Cardiac fibroblast (primary cell): ENCODE data around the gene GMPR.
"Not testable (repeated sequence)": the region's sequence is repeated elsewhere in the genome, so short reads cannot be mapped to it uniquely, and the experiment has no call there.

Source experiments
- DNase-seq, 2 donors: peaks; one replicate each; pipeline versions ENCODE4 v3.0.0 to v3.0.0-alpha.2; 2010; ENCODE audit warnings: low read depth in 2 of 2
- H3K4me3 ChIP-seq, 2 donors: replicated peaks in 1 of 2; 1 replicate in 1 of 2; 2 replicates in 1 of 2; pipeline ENCODE4 v1.5.1; 2011; ENCODE audit warnings: low read depth in 2 of 2, low read length in 2 of 2, mild to moderate bottlenecking in 2 of 2, moderate library complexity in 1 of 2
- CTCF ChIP-seq: IDR thresholded peaks from one replicate; pipeline ENCODE4 v1.5.1; 2011; ENCODE audit warnings: low read depth, mild to moderate bottlenecking, low read length, inconsistent platforms

Gene GMPR

DNA sequence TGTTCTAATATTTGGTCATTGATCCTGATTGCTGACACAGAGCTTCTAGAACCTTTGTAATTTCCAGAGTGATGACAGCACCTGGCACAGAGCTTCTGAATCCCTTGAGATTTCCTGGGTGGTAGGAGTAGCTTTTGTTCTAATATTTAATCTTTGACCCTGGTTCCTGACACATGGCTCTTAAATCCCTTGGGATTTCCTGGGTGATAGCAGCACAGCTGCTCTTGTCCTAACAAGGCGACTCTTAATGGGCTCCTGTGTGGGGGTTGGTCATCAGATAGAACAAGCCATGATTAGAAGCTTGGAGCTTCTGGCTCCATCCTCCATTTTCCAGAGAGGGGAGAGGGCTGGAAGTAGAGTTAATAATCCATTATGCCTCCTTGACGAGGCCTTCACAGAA, 18.4 kb downstream of the GMPR start:
- H3K4me3 ChIP-seq, result no peak overlapping the region
- DNase-seq, result no peak
- TF ChIP-seq CTCF, result no peak

DNA sequence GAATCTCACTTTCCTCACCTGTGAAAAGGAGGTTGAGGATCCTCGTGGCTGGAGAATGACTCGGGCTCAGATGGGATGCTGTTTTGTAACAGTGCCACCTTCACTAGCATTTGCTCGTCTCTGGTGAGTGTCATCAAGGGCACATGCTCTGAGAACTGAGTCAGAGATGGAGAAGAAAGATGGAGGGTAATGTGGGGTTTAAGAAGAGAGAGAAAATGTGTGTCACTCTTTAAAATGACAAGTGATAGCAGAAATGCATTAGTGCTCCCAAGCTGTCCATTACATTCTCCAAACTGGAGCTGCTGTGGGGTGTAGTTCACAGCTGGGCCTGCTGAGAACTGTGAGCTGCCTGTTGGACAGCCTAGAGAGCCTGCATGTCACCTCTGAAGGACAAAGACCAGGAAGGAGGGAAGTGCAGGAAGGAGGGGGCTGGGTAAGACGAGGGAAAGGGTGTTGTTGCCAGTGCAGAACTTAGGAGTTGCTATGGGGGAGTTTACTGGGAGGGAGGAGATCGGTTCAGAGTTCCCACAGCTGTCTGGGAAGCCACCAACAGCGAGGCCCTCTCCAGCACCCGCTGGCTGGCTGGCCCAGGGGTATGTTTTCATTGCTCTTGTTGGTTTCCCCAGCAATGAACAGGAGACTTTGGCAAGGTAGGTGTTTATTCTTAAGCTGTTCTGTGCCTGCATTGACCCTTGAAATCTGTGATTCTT, 19.8 kb downstream of the GMPR start:
- peak in 1 of 2 donors; percentile 26 for DNase-seq
- no peak overlapping the region for H3K4me3 ChIP-seq
- TF ChIP-seq CTCF, result no peak

- H3K4me3 ChIP-seq, result no peak overlapping the region
- DNase-seq, result no peak
- no peak for TF ChIP-seq CTCF
Observed at GRCh38 chr6:16258709-16259075, 20.3 kb downstream of the GMPR start.

DNA sequence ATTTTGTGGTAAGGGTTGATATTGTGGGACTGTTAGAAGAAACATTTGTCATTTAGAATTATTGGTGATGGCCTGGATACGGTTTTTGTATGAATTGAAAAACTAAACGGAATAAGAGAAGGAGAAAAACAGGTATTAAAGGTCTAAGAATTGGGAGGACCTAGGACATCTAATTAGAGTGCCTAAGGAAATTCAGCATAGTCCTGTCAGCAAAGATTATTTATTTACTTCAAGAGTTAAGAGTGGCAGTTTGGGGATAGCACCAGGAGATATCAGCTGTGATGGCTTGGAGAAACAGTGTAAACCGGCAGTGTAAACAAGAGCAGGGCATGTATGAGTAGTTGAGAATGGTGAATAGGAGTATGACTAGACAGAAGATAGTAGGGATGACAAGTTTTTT, 21.2 kb downstream of the GMPR start:
- H3K4me3 ChIP-seq, DNase-seq: not testable (repeated sequence)

DNA sequence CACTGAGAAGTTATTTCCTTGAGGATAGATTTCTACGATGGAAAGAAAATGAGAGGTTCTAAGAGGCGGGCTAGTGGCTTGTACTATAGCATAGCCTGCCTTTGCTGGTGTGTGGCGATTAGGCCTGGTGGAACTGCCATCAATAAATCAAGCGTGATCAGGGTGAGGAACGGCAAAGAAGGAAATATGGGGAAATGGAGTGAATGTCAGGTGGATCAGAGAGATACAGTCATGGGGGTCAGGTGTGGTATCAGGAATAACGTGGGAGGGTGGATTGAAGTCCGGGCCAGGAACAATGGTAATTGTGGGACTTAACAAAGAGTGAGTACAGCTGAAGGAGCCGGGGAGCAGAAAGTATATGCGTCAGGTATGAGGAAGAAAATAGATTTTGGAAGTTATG, 22.2 kb downstream of the GMPR start:
- not testable (repeated sequence) for DNase-seq, H3K4me3 ChIP-seq

DNA sequence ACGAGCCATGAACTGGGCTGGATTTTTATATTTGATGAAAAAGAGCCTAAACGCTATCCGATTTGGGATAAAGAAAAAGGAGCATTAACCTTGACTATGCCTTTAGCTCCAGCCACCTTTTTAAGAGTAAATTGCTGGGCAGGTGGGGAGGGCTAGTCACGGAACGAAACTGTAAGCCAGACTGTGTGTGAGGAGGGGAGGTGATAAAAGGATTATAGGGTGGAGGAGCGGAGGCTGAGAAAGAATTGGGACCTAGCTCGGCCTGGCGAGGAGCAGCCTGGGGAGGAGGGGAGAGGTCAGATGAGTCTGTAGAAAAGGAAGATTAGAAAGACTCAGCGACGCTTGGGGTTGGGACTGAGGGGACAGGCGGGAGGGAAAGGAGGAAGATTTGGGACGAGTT, 24.4 kb downstream of the GMPR start:
- DNase-seq, H3K4me3 ChIP-seq: not testable (repeated sequence)

DNA sequence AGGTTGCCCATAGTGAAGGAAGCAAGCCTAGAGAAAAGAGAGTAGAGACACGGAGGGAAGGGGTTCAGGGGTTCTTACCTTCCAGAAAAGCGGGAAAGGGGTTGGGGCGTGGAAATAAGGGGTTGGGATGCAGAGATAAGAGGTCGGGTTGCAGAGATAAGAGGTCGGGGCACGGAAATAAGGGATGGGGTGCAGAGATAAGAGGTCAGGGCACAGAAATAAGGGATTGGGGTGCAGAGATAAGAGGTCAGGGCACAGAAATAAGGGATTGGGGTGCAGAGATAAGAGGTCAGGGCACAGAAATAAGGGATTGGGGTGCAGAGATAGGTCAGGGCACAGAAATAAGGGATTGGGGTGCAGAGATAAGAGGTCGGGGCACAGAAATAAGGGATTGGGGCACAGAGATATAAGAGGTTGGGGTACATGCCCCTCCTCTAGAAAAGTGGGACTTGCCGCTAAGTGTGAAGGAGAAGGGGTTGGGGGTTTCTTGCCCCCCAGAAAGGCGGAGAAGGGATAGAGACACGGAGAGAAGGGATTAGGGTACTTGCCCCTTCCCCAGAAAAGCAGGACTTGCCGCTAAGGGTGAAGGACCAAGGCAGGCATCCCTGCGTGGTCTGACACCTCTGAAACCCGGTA, 25.2 kb downstream of the GMPR start:
- not testable (repeated sequence) for H3K4me3 ChIP-seq, DNase-seq

- no peak overlapping the region for H3K4me3 ChIP-seq
- DNase-seq, result no peak
- TF ChIP-seq CTCF, result no peak
Observed at GRCh38 chr6:16264785-16265184, 26.4 kb downstream of the GMPR start.
